Liver (tissue), 3 donors: ENCODE results near the gene GUCY1A2.

Source experiments
- ATF3 ChIP-seq: IDR thresholded peaks from 2 replicates; pipeline ENCODE4 v1.6.1; 2016; ENCODE audit warnings: antibody characterized with exemption
- CTCF ChIP-seq: fragments of 150-350 bp; IDR thresholded peaks from 2 replicates; pipeline ENCODE4 v1.5.1; 2017; ENCODE audit warnings: improper control_type of control experiment, low read depth, low read length; ENCODE audit not compliant: missing input control
- EGR1 ChIP-seq, 2 donors: IDR thresholded peaks; 2 replicates each; pipeline ENCODE4 v1.6.1; 2016 to 2018; ENCODE audit warnings: antibody characterized with exemption in 2 of 2, low read depth in 2 of 2
- FOXA2 ChIP-seq: IDR thresholded peaks from 2 replicates; pipeline ENCODE4 v1.6.1; 2016; ENCODE audit warnings: antibody characterized with exemption
- GABPA ChIP-seq, 2 donors: IDR thresholded peaks in 1 of 2; conservative IDR thresholded peaks in 1 of 2; 2 replicates each; pipeline ENCODE4 v1.6.1; 2016; ENCODE audit warnings: antibody characterized with exemption in 2 of 2, mild to moderate bottlenecking in 1 of 2, moderate library complexity in 1 of 2
- HNF4A ChIP-seq, 2 donors: conservative IDR thresholded peaks; 2 replicates each; pipeline ENCODE4 v1.6.1; 2016; ENCODE audit warnings: antibody characterized with exemption in 2 of 2, mild to moderate bottlenecking in 2 of 2
- JUND ChIP-seq, 2 donors: IDR thresholded peaks; 2 replicates each; pipeline ENCODE4 v1.6.1; 2016; ENCODE audit warnings: antibody characterized with exemption in 2 of 2
- MAX ChIP-seq: IDR thresholded peaks from 2 replicates; pipeline ENCODE4 v1.6.1; 2016; ENCODE audit warnings: antibody characterized with exemption
- NR2F2 ChIP-seq: IDR thresholded peaks from 2 replicates; pipeline ENCODE4 v1.6.1; 2016; ENCODE audit warnings: antibody characterized with exemption
- RAD21 ChIP-seq, 2 donors: IDR thresholded peaks; 2 replicates each; pipeline ENCODE4 v1.6.1; 2016; ENCODE audit warnings: antibody characterized with exemption in 2 of 2, mild to moderate bottlenecking in 2 of 2
- REST ChIP-seq: IDR thresholded peaks from 2 replicates; pipeline ENCODE4 v1.6.1; 2016; ENCODE audit warnings: antibody characterized with exemption, mild to moderate bottlenecking
- TAF1 ChIP-seq: conservative IDR thresholded peaks from 2 replicates; pipeline ENCODE4 v1.6.1; 2016; ENCODE audit warnings: antibody characterized with exemption, mild to moderate bottlenecking
- YY1 ChIP-seq: IDR thresholded peaks from 2 replicates; pipeline ENCODE4 v1.6.1; 2016; ENCODE audit warnings: antibody characterized with exemption, mild to moderate bottlenecking
- ZBTB33 ChIP-seq: IDR thresholded peaks from 2 replicates; pipeline ENCODE4 v1.6.1; 2016; ENCODE audit warnings: antibody characterized with exemption
- donor health status: healthy.
- donor health status: healthy.

GRCh38 chr11:106989078-106989455 is 29.2 kb downstream of the GUCY1A2 start:
- TF ChIP-seq CTCF (no peak), JUND (IDR thresholded peaks at IDR 0.05) (no peak), ATF3 (no peak), EGR1 (IDR thresholded peaks at IDR 0.05; ENCODE audit: low read depth in 2 of 2) (no peak), MAX (no peak), NR2F2 (no peak), HNF4A (conservative IDR thresholded peaks at IDR 0.05) (no peak), REST (no peak), FOXA2 (no peak), RAD21 (IDR thresholded peaks at IDR 0.05) (no peak), GABPA (IDR thresholded peaks at IDR 0.05 in 1 of 2, conservative IDR thresholded peaks at IDR 0.05 in 1 of 2) (no peak), TAF1 (no peak), YY1 (no peak), ZBTB33 (no peak)
